Neutrophil (primary cell): ENCODE results near the gene DNAJB6.
"Not testable (repeated sequence)": the region's sequence is repeated elsewhere in the genome, so short reads cannot be mapped to it uniquely, and the experiment has no call there.

Experiments
- H3K27ac ChIP-seq: fragments of 200-600 bp; sonication (generic); 2 replicates; pipeline ENCODE4 v1.5.1; 2016; ENCODE audit warnings: mild to moderate bottlenecking, moderate library complexity
- H3K27me3 ChIP-seq: fragments of 200-600 bp; sonication (generic); 2 replicates; pipeline ENCODE4 v1.6.0; 2016; ENCODE audit warnings: mild to moderate bottlenecking
- H3K36me3 ChIP-seq: fragments of 200-600 bp; sonication (generic); 2 replicates; pipeline ENCODE4 v1.5.1; 2017
- H3K4me1 ChIP-seq, 2 experiments: fragments of 200-600 bp in 1 of 2; sonication (generic) in 1 of 2; 1 replicate in 1 of 2; 2 replicates in 1 of 2; pipeline versions ENCODE4 v1.5.1 to v1.6.1; 2013 to 2016; ENCODE audit warnings: low read depth in 1 of 2, low read length in 1 of 2, mild to moderate bottlenecking in 1 of 2, moderate library complexity in 1 of 2; ENCODE audit not compliant: control insufficient read depth in 1 of 2, insufficient read depth in 1 of 2
- H3K4me3 ChIP-seq, 2 experiments: fragments of 200-600 bp in 1 of 2; sonication (generic) in 1 of 2; 1 replicate in 1 of 2; 2 replicates in 1 of 2; pipeline ENCODE4 v1.5.1; 2013 to 2016; ENCODE audit warnings: low read depth in 1 of 2, low read length in 1 of 2, mild to moderate bottlenecking in 1 of 2, moderate library complexity in 1 of 2
- H3K9me3 ChIP-seq: fragments of 200-600 bp; sonication (generic); 2 replicates; pipeline ENCODE4 v1.5.1; 2016
- CTCF ChIP-seq: fragments of 200-600 bp; sonication (generic); IDR thresholded peaks from 2 replicates; pipeline ENCODE4 v1.5.1; 2016; ENCODE audit warnings: antibody characterized with exemption

The DNAJB6 gene

GRCh38 chr7:157444843-157445135 lies 108.0 kb downstream of the DNAJB6 start:
- no peak overlapping the region for H3K27ac ChIP-seq
- H3K4me3 ChIP-seq: no peak overlapping the region
- H3K27me3 ChIP-seq: no peaks in the 10 kb centered on the region
- no peak for TF ChIP-seq CTCF
- no peaks in the 10 kb centered on the region for H3K4me1 ChIP-seq
- no peaks in the 10 kb centered on the region for H3K9me3 ChIP-seq
- no peaks in the 10 kb centered on the region for H3K36me3 ChIP-seq

- no peak for TF ChIP-seq CTCF
- no peak overlapping the region for H3K27ac ChIP-seq
- no peaks in the 10 kb centered on the region for H3K4me1 ChIP-seq
- no peaks in the 10 kb centered on the region for H3K36me3 ChIP-seq
- H3K27me3 ChIP-seq: no peaks in the 10 kb centered on the region
- H3K9me3 ChIP-seq: no peaks in the 10 kb centered on the region
- no peak overlapping the region for H3K4me3 ChIP-seq
Observed at GRCh38 chr7:157445246-157445955, 108.6 kb downstream of the DNAJB6 start.

- TF ChIP-seq CTCF: no peak
- Histone ChIP-seq H3K27ac (no peak overlapping the region), H3K4me3 (no peak overlapping the region), H3K4me1 (no peaks in the 10 kb centered on the region), H3K27me3 (no peaks in the 10 kb centered on the region), H3K36me3 (no peaks in the 10 kb centered on the region), H3K9me3 (no peaks in the 10 kb centered on the region)
Observed at GRCh38 chr7:157445956-157446295, 109.1 kb downstream of the DNAJB6 start.

GRCh38 chr7:157446322-157446721 lies 109.5 kb downstream of the DNAJB6 start:
- H3K27me3 ChIP-seq: no peaks in the 10 kb centered on the region
- no peaks in the 10 kb centered on the region for H3K4me1 ChIP-seq
- no peak for TF ChIP-seq CTCF

GRCh38 chr7:157454003-157454402 lies 117.2 kb downstream of the DNAJB6 start:
- H3K36me3 ChIP-seq, H3K9me3 ChIP-seq, H3K4me1 ChIP-seq, H3K4me3 ChIP-seq, H3K27ac ChIP-seq: not testable (repeated sequence)
- H3K27me3 ChIP-seq: peaks cover 14% of the 10 kb centered on the region

More at GRCh38 chr7:157446322-157446721, 109.5 kb downstream of the DNAJB6 start:
- H3K27ac ChIP-seq: no peak overlapping the region
- no peaks in the 10 kb centered on the region for H3K9me3 ChIP-seq
- no peak overlapping the region for H3K4me3 ChIP-seq
- no peaks in the 10 kb centered on the region for H3K36me3 ChIP-seq

GRCh38 chr7:157457355-157458253 lies 120.8 kb downstream of the DNAJB6 start:
- Histone ChIP-seq H3K36me3 (no peaks in the 10 kb centered on the region), H3K4me1 (no peaks in the 10 kb centered on the region), H3K4me3 (no peak overlapping the region), H3K27me3 (peaks cover 14% of the 10 kb centered on the region), H3K27ac (no peak overlapping the region), H3K9me3 (no peaks in the 10 kb centered on the region)
- no peak for TF ChIP-seq CTCF
